GM10266 (cell line): ENCODE measurements around the gene SNED1.

ENCODE experiments used
- DNase-seq: peaks from one replicate; pipeline ENCODE4 v3.0.0; 2012; ENCODE audit errors: extremely low spot score
- TF ChIP-seq, protein P1 (sequence below): IDR thresholded peaks from 2 replicates; pipeline ENCODE4 v1.5.1; 2012; ENCODE audit warnings: mild to moderate bottlenecking, low read depth; ENCODE audit not compliant: control insufficient read depth, insufficient read depth; ENCODE audit errors: missing control alignments

Gene SNED1

DNA sequence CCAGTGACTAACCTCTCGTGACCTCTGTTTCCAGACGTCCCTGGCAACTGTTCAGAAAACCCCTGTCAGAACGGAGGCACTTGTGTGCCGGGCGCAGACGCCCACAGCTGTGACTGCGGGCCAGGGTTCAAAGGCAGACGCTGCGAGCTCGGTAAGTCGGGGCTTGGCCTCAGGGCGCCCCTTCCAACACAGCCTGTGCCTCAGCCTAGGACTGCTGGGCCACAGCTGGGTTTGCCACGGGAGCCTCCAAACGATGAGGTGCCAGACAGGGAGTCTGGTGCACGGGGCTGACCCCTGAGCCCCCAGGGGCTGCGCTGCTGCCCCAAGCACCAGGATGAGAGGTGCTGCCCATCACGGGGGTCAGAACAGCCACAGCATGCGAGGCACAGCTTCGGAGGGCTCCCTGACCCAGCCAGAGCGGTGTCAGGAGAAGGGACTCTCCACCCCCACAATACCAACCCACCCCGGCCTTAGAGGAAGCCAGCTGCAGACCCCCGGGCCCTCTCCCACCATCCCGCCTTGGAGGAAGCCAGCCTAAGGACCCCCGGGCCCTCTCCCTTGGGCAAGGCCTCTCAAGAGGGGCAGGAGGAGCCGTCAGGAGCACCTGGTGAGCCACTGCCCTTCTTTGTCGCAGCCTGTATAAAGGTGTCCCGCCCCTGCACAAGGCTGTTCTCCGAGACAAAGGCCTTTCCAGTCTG is 83.4 kb downstream of the SNED1 start:
- TF ChIP-seq, protein P1, sequence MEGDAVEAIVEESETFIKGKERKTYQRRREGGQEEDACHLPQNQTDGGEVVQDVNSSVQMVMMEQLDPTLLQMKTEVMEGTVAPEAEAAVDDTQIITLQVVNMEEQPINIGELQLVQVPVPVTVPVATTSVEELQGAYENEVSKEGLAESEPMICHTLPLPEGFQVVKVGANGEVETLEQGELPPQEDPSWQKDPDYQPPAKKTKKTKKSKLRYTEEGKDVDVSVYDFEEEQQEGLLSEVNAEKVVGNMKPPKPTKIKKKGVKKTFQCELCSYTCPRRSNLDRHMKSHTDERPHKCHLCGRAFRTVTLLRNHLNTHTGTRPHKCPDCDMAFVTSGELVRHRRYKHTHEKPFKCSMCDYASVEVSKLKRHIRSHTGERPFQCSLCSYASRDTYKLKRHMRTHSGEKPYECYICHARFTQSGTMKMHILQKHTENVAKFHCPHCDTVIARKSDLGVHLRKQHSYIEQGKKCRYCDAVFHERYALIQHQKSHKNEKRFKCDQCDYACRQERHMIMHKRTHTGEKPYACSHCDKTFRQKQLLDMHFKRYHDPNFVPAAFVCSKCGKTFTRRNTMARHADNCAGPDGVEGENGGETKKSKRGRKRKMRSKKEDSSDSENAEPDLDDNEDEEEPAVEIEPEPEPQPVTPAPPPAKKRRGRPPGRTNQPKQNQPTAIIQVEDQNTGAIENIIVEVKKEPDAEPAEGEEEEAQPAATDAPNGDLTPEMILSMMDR = no peak
- no peak for DNase-seq

DNA sequence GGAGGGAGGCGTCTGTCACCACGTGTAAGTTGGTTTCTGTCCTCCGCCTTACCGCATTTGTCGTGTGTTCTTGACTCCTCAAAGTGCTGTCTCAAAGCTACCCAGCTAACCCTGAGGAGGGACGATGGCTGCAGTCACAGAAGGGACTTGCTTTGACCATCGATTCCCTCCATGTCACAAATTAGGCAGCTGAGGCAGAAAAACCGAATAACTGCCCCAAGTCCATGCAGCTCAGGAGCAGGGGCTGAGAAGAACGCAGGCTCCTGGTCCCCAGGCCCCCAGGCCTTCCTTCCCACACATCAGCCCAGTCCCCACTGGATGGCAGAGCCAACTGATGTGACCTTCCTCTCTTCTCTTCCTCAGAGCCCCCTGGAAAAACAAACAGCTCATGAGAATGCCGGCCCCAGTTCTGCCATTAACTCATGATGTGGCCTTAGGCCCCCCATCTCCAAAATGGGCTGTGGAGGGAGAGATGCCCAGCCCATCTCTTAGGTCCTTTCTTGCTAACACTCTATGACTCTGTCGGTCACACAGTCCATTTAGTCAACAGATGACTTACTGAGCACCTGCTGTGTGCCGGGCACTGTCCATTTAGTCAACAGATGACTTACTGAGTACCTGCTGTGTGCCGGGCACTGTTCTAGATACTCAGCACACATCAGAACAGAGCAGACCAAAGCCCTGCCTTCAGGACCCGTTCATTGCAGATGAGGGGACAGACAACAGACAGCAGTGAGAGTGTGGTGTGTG is 84.1 kb downstream of the SNED1 start:
- TF ChIP-seq, protein P1 = no peak
- no peak for DNase-seq

DNA sequence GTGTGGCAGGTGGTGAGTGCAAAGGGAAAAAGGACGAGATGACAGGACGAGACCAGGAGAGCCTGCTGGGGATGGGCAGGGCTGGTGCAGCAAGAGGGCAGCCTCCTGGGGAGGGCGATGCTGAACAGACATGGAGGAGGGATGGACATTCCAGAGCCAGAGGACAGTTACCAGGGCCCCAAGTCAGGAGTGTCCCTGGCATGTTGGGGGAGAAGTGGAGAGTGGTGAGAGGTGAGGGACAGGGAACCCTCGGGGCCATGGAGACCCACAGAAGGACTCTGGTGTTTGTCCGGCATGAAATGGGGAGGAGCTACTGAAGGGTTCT is 84.6 kb downstream of the SNED1 start:
- no peak for DNase-seq
- TF ChIP-seq, protein P1 = no peak

DNA sequence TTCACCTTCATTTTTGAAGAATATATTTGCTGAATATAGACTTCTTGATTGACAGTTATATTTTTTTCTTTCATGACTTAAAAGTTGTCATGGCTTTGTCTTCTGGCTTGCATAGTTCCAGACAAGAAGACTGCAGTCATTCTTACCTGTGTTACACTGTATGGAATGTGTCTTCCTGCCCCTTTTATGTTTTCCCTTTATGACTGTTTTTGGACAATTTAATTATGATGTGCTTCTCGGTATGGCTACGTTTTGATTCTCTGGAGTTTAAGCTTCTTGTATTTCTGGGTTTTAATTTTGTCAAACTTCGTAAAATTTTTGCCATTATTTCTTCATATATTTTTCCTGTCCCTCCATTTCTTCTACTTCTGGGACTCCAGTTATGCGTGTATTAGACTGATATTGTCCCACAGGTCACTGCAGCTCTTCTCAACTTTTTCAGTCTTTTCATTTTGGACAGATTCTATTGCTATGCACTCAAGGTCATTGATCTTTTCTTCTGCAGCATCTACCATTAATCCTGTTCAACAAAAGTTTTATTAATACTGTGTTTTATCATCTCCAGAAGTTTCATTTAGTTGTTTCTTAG is 86.5 kb downstream of the SNED1 start:
- no peak for DNase-seq
- TF ChIP-seq, protein P1 = no peak

DNA sequence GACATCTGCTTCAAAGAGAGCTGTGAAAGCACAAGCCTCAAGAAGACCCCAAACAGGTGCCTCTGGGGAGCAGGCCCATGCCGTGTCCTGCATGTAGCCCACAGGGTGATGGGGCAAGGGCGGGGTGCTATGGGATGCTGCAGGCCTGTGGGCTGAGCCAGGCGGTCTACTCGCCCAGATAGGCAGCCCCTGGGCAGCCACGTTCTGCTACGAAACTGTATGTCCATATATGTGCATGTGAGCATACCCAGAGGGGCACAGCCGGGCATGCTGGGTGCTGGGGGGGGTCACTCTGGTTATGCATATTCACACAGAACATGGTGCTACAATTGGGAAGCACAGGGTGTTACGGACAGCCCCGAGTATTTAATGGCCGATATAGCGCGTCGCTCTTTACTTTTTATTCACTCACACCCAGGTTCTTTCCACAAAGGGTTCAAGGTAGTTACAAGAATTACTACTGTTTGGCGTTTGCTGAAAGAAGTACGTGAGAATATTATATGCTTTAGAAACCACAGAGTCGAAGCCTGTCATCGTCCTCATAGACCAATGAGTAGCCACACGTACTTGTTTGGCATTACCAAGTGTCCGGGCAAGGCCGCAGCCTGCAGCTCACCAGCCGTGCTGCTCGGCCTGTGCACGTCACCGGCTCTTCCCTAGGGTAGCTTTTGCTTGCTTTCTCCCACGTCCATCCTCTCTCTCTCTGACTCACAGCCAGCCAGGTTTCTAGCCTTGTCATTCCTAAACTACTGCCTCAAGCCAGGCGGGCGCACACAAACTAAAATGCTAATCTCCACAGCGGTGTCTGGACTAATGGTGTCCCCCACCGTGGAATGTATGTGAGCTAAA is 89.2 kb downstream of the SNED1 start:
- DNase-seq = no peak
- TF ChIP-seq, protein P1 = no peak

DNA sequence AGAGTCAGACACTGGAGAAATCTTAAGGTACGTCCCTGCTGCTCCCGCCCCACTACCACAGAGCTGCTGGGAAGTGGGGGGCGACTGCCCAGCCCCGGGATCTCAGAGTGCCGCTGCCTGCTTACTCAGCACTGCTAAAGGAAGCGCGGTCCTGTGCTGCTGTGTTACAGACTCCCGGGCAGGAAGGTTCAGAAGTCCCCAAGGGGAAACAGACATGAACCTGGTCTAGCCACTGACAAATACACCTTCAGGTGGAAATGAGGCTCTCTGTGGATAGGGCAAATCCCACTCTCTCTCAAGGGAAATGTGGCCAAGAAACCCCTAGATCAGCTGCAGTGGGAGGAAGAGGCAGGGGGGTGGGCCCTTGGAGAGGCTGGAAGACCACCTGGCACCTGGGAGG is 90.0 kb downstream of the SNED1 start:
- TF ChIP-seq, protein P1 = no peak
- no peak for DNase-seq
